K562 (cell line): ENCODE data around the gene SLC6A7. TPM values are rescaled to one million over a fixed set of nuclear protein-coding genes. Genes with fewer than 3 reads are reported as not detected.

ENCODE experiments used
- ATAC-seq: fragments of 200-7000 bp; cut with Tn5 transposase; 3 replicates; pipeline ENCODE4 v1.9.1; 2020; ENCODE audit warnings: moderate library complexity
- BruUV-seq: library from RNA; stranded (reverse); fragments of 400-500 nt; replicated peaks from 2 replicates; lab custom pipeline; 2021; lab: Mats Ljungman, UMichigan
- CTCF ChIA-PET: fragments of 300-600 bp; formaldehyde crosslinking; extraction: SDS; loops from one replicate; lab custom pipeline; 2021; ENCODE audit warnings: low intra/inter-chr PET ratio; lab: Yijun Ruan, JAX
- POLR2A ChIA-PET: fragments of 300-600, 350-650 bp; sonication (Branson Sonifier 250); formaldehyde crosslinking; extraction: SDS; loops from one replicate; lab custom pipeline; 2021; ENCODE audit warnings: antibody characterized with exemption, inconsistent platforms; lab: Yijun Ruan, JAX
- DNase-seq, 4 experiments: peaks; one replicate each; pipeline versions ENCODE4 v3.0.0 to v3.0.0-alpha.2; 2011 to 2018; ENCODE audit warnings: low spot score in 3 of 4, mixed read lengths in 3 of 4; ENCODE audit errors: extremely low read depth in 1 of 4
- FAIRE-seq: peaks from 2 replicates; lab custom pipeline; 2011; peaks lifted over from hg19 to GRCh38; lab: Jason Lieb, UNC
- H2AFZ ChIP-seq: 2 replicates; pipeline ENCODE4 v1.6.0; 2011; ENCODE audit warnings: low read depth, low read length, control low read depth, inconsistent platforms
- H3K27ac ChIP-seq: fragments of 200-600 bp; 3 replicates; pipeline ENCODE4 v1.8.0; 2011; ENCODE audit warnings: low read depth, mild to moderate bottlenecking, control low read depth, inconsistent platforms, low read length, moderate library complexity, mixed read lengths; ENCODE audit errors: extremely low read depth
- H3K27me3 ChIP-seq, 2 experiments: fragments of 300-600 bp in 1 of 2; 2 replicates in 1 of 2; 3 replicates in 1 of 2; pipeline versions ENCODE4 v1.6.0 to v1.8.0; 2011; ENCODE audit warnings: inconsistent platforms in 2 of 2, low read length in 2 of 2, mild to moderate bottlenecking in 1 of 2, mixed read lengths in 1 of 2, moderate library complexity in 1 of 2; ENCODE audit not compliant: control insufficient read depth in 2 of 2, insufficient read depth in 2 of 2
- H3K36me3 ChIP-seq: fragments of 300-600 bp; 3 replicates; pipeline ENCODE4 v1.8.0; 2011; ENCODE audit warnings: mild to moderate bottlenecking, low read length, inconsistent platforms; ENCODE audit not compliant: control insufficient read depth, insufficient read depth
- H3K4me1 ChIP-seq, 2 experiments: fragments of 200-600 bp in 1 of 2; replicated peaks in 1 of 2; 2 replicates in 1 of 2; 3 replicates in 1 of 2; pipeline versions ENCODE4 v1.5.1 to v1.8.0; 2011; ENCODE audit warnings: inconsistent platforms in 2 of 2, low read length in 2 of 2, mild to moderate bottlenecking in 1 of 2, mixed read lengths in 1 of 2, moderate library complexity in 1 of 2; ENCODE audit not compliant: control insufficient read depth in 2 of 2, insufficient read depth in 2 of 2
- H3K4me2 ChIP-seq: 2 replicates; pipeline ENCODE4 v1.6.1; 2011; ENCODE audit warnings: low read length, control low read depth, inconsistent platforms, mixed read lengths; ENCODE audit not compliant: insufficient read depth
- H3K4me3 ChIP-seq: fragments of 200-600 bp; sonication (generic), shearing (Covaris generic); 2 replicates; pipeline ENCODE4 v1.5.1; 2016; ENCODE audit warnings: control low read depth, inconsistent platforms
- H3K79me2 ChIP-seq: fragments of 200-600 bp; 3 replicates; pipeline ENCODE4 v1.8.0; 2011; ENCODE audit warnings: low read length, inconsistent platforms; ENCODE audit not compliant: control insufficient read depth, insufficient read depth
- H3K9ac ChIP-seq, 2 experiments: 2 replicates each; pipeline versions ENCODE4 v1.6.0 to v1.6.1; 2011; ENCODE audit warnings: low read depth in 2 of 2, low read length in 2 of 2, control low read depth in 1 of 2, inconsistent platforms in 1 of 2, mild to moderate bottlenecking in 1 of 2, mixed read lengths in 1 of 2; ENCODE audit not compliant: insufficient read depth in 1 of 2
- H3K9me1 ChIP-seq: one replicate; pipeline ENCODE4 v1.6.0; 2011; ENCODE audit warnings: inconsistent platforms, mild to moderate bottlenecking, low read length, moderate library complexity; ENCODE audit not compliant: control insufficient read depth, insufficient read depth
- H3K9me3 ChIP-seq: replicated peaks from 2 replicates; pipeline ENCODE4 v1.5.1; 2011; ENCODE audit warnings: low read depth, low read length, inconsistent platforms; ENCODE audit not compliant: control insufficient read depth, insufficient read depth
- H4K20me1 ChIP-seq: replicated peaks from 2 replicates; pipeline ENCODE4 v1.6.1; 2011; ENCODE audit warnings: low read length, inconsistent platforms, mixed read lengths; ENCODE audit not compliant: control insufficient read depth, insufficient read depth
- RBM25 ChIP-seq: fragments of 200-400 bp; formaldehyde crosslinking; IDR thresholded peaks from 2 replicates; pipeline ENCODE4 v1.6.1; 2018; ENCODE audit warnings: low read length, low read depth, moderate library complexity; ENCODE audit not compliant: severe bottlenecking
- SNRNP70 ChIP-seq: fragments of 200-400 bp; formaldehyde crosslinking; optimal IDR thresholded peaks from 2 replicates; pipeline ENCODE3; 2017; ENCODE audit warnings: low read depth, low read length
- WGBS: fragments of 100-300 bp; shearing (Covaris generic); methylation state at CpG from one replicate; pipeline ENCODE4 v1.1.6; 2016; ENCODE audit warnings: low coverage, mixed read lengths; ENCODE audit not compliant: insufficient coverage; ENCODE audit errors: missing lambda C conversion rate; 5-methylcytosine and 5-hydroxymethylcytosine counted together
- in situ Hi-C: fragments of 300-500 bp; cut with MboI; formaldehyde crosslinking; loops from 4 replicates; pipeline ENCODE4 v1.15.0; 2018; ENCODE audit warnings: inconsistent platforms, mixed read lengths
- intact Hi-C: fragments of 100-400 bp; cut with micrococcal nuclease; formaldehyde crosslinking; loops from 2 replicates; pipeline ENCODE4 v1.14.2; 2022
- polyA plus RNA-seq, 8 experiments: library from polyadenylated mRNA; depleted of rRNA in 4 of 8; stranded (reverse) in 5 of 8; unstranded in 3 of 8; fragments of >200 nt; fragmentation: Nextera tagmentation in 2 of 8; fragmentation: Illumina TruSeq in 1 of 8; extraction: Ambion mirVana in 2 of 8; extraction: Trizol in 1 of 8; gene quantifications; 2 replicates each; pipeline versions ENCODE4 v1.2.1 to v1.2.3, GENCODE V29; 2011 to 2014; ENCODE audit warnings: inconsistent platforms in 1 of 8, missing spikeins in 1 of 8
- total RNA-seq, 7 experiments: library from RNA; depleted of rRNA in 6 of 7; stranded (reverse); fragments of >200 nt in 6 of 7; fragmentation: Illumina TruSeq in 2 of 7; extraction: Trizol in 2 of 7; gene quantifications; 2 replicates each; pipeline versions ENCODE4 v1.2.1 to v1.2.3, GENCODE V29; 2011 to 2021; ENCODE audit warnings: low replicate concordance in 1 of 7
- TF ChIP-seq, protein P1 (sequence below): sonication (generic); formaldehyde crosslinking; IDR thresholded peaks from 2 replicates; pipeline ENCODE4 v1.8.1; 2023; ENCODE audit warnings: mild to moderate bottlenecking, missing genetic modification reagents

Gene SLC6A7
- total and polyA plus RNA-seq, 9 of the 15 experiments (the other 6 are each of a cell fraction or from before 2014, with no cell fraction given) = not detected

DNA sequence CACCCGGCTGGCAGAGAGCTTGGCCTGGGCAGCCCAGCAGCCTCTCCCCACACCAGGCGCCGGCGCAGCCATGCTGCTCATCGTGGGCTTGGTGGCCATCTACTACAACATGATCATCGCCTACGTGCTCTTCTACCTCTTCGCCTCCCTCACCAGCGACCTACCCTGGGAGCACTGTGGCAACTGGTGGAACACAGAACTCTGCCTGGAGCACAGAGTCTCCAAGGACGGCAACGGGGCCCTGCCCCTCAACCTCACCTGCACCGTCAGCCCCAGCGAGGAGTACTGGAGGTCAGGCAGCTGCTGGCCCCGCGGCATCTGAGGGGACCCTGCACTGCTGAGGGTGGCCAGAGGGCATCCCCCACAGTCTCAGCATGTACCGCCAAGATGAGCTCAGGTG lies 7.1 kb downstream of the SLC6A7 start:
- Histone ChIP-seq H4K20me1 (peaks cover 8% of the 10 kb centered on the region; the same call in 1 of the 2 replicates), H2AFZ (no peak overlapping the region), H3K9me3 (no peaks in the 10 kb centered on the region), H3K79me2 (no peaks in the 10 kb centered on the region), H3K4me2 (no peak overlapping the region), H3K36me3 (no peaks in the 10 kb centered on the region), H3K4me3 (no peak overlapping the region), H3K27me3 (peaks cover 37 to 78% of the 10 kb centered on the region in 2 experiments), H3K4me1 (peaks cover 0 to 6% of the 10 kb centered on the region in 2 experiments; a peak in 1 of 5 replicates), H3K9me1 (no peaks in the 10 kb centered on the region), H3K27ac (no peak overlapping the region), H3K9ac (no peak overlapping the region)
- no TSS peak for BruUV-seq
- in situ Hi-C loops = no loop called here
- ATAC-seq (no peak), DNase-seq (no peak), FAIRE-seq (no peak)
- 4% methylated on average over 16 of the region's 16 CpGs for whole genome bisulfite sequencing
- POLR2A ChIA-PET = interaction anchor here (0.6 to 1.6 kb wide), 4 partner anchors 9 to 247 kb away, joined by 3 to 4 read pairs (median 3); no protein-coding TSS in a partner anchor
- TF ChIP-seq SNRNP70 = no peak
- CTCF ChIA-PET = no interaction called here
- intact Hi-C loops = no loop called here

DNA sequence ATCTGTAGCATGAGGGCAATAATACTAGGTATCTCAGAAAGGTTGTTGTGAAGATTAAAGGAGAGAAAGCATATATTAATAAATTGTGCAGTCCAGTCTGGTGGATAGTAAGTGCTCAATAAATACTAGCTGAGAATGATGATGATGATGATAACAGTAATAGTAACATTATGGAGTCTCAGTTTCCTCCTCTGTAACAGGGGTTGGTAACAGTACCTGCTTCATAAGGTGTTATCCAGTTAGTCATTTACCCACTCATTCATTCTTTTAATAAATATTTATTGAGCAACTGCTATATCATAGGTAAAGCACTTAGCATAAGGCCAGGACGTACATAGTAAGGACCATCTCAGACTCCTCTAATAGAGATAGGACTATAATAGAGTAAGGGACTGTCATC lies 7.6 kb downstream of the SLC6A7 start:
- in situ Hi-C loops = no loop called here
- WGBS = 6% methylated on average over 1 of the region's 1 CpG
- intact Hi-C loops = no loop called here
- no peaks in the 10 kb centered on the region for H3K79me2 ChIP-seq
- H2AFZ ChIP-seq = no peak overlapping the region
- no peak for FAIRE-seq
- no peak overlapping the region for H3K9ac ChIP-seq
- H3K4me3 ChIP-seq = no peak overlapping the region
- no peaks in the 10 kb centered on the region for H3K9me1 ChIP-seq
- no peak for DNase-seq
- no peak overlapping the region for H3K4me2 ChIP-seq
- H3K27ac ChIP-seq = no peak overlapping the region
- H3K27me3 ChIP-seq = peaks cover 39 to 78% of the 10 kb centered on the region in 2 experiments
- ChIA-PET CTCF (no interaction called here), POLR2A (interaction anchor here (0.6 to 1.6 kb wide), 3 partner anchors 9 to 246 kb away, joined by 3 to 4 read pairs (median 3); no protein-coding TSS in a partner anchor)
- H3K4me1 ChIP-seq = peaks cover 0 to 6% of the 10 kb centered on the region in 2 experiments; a peak in 1 of 5 replicates
- no TSS peak for BruUV-seq
- no peak for ATAC-seq
- no peaks in the 10 kb centered on the region for H3K36me3 ChIP-seq
- TF ChIP-seq, protein P1, sequence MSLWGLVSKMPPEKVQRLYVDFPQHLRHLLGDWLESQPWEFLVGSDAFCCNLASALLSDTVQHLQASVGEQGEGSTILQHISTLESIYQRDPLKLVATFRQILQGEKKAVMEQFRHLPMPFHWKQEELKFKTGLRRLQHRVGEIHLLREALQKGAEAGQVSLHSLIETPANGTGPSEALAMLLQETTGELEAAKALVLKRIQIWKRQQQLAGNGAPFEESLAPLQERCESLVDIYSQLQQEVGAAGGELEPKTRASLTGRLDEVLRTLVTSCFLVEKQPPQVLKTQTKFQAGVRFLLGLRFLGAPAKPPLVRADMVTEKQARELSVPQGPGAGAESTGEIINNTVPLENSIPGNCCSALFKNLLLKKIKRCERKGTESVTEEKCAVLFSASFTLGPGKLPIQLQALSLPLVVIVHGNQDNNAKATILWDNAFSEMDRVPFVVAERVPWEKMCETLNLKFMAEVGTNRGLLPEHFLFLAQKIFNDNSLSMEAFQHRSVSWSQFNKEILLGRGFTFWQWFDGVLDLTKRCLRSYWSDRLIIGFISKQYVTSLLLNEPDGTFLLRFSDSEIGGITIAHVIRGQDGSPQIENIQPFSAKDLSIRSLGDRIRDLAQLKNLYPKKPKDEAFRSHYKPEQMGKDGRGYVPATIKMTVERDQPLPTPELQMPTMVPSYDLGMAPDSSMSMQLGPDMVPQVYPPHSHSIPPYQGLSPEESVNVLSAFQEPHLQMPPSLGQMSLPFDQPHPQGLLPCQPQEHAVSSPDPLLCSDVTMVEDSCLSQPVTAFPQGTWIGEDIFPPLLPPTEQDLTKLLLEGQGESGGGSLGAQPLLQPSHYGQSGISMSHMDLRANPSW (CRISPR knock-in tag) = no peak
- peak; percentile 48 for TF ChIP-seq RBM25
- TF ChIP-seq, all 486 proteins: peak for 1
- peaks cover 11% of the 10 kb centered on the region for H4K20me1 ChIP-seq
- H3K9me3 ChIP-seq = no peaks in the 10 kb centered on the region
